Measurements from ENCODE around the gene PLXDC2. TPM values are rescaled to one million over a fixed set of nuclear protein-coding genes. Genes with fewer than 3 reads are reported as not detected.

The PLXDC2 gene
- total and polyA plus RNA-seq, 2 experiments from 2014 or later, result 39.9 to 52.2 TPM

GRCh38 chr10:20109613-20110012 lies 293.4 kb downstream of the PLXDC2 start:
- Histone ChIP-seq H3K27me3 (no peaks in the 10 kb centered on the region), H2AFZ (no peak overlapping the region), H3K36me3 (replicated peaks; ENCODE audit: insufficient read depth, low read depth) (no peaks in the 10 kb centered on the region), H3K4me3 (no peak overlapping the region), H3K4me2 (no peak overlapping the region), H3K9me2 (replicated peaks; ENCODE audit: insufficient read depth) (no peaks in the 10 kb centered on the region), H3K27ac (no peak overlapping the region), H3K9me3 (ENCODE audit: low read depth) (no peaks in the 10 kb centered on the region), H3K79me2 (no peaks in the 10 kb centered on the region), H3K4me1 (ENCODE audit: insufficient read depth) (no peaks in the 10 kb centered on the region), H4K20me1 (ENCODE audit: insufficient read depth, poor library complexity, severe bottlenecking) (no peaks in the 10 kb centered on the region)
- TF ChIP-seq EZH2phosphoT487 (IDR thresholded peaks at IDR 0.05; ENCODE audit: low read depth, severe bottlenecking, unreplicated experiment), result no peak
- no peak for TF ChIP-seq EZH2 (IDR thresholded peaks at IDR 0.05; ENCODE audit: borderline replicate concordance)
- no peak for TF ChIP-seq CTCF (IDR thresholded peaks at IDR 0.05; ENCODE audit: poor library complexity)
- 79% methylated on average over 4 of the region's 4 CpGs for WGBS (ENCODE audit: low lambda C conversion rate, missing lambda C conversion rate)
- DNase-seq (ENCODE audit: low spot score), result no peak

GRCh38 chr10:20110125-20111100 lies 294.2 kb downstream of the PLXDC2 start:
- Histone ChIP-seq H3K36me3 (replicated peaks; ENCODE audit: insufficient read depth, low read depth) (no peaks in the 10 kb centered on the region), H3K27me3 (no peaks in the 10 kb centered on the region), H3K79me2 (no peaks in the 10 kb centered on the region), H4K20me1 (ENCODE audit: insufficient read depth, poor library complexity, severe bottlenecking) (no peaks in the 10 kb centered on the region), H3K27ac (no peak overlapping the region), H3K4me2 (no peak overlapping the region), H3K9me2 (replicated peaks; ENCODE audit: insufficient read depth) (no peaks in the 10 kb centered on the region), H3K4me3 (no peak overlapping the region), H3K9me3 (ENCODE audit: low read depth) (no peaks in the 10 kb centered on the region), H3K4me1 (ENCODE audit: insufficient read depth) (no peaks in the 10 kb centered on the region), H2AFZ (no peak overlapping the region)
- 95% methylated on average over 7 of the region's 7 CpGs for WGBS (ENCODE audit: low lambda C conversion rate, missing lambda C conversion rate)
- TF ChIP-seq CTCF (IDR thresholded peaks at IDR 0.05; ENCODE audit: poor library complexity), result no peak
- no peak for TF ChIP-seq EZH2 (IDR thresholded peaks at IDR 0.05; ENCODE audit: borderline replicate concordance)
- no peak for TF ChIP-seq EZH2phosphoT487 (IDR thresholded peaks at IDR 0.05; ENCODE audit: low read depth, severe bottlenecking, unreplicated experiment)
- DNase-seq (ENCODE audit: low spot score), result no peak

GRCh38 chr10:20114179-20114578 lies 297.9 kb downstream of the PLXDC2 start:
- Histone ChIP-seq H3K9me2 (replicated peaks; ENCODE audit: insufficient read depth) (no peaks in the 10 kb centered on the region), H3K36me3 (replicated peaks; ENCODE audit: insufficient read depth, low read depth) (no peaks in the 10 kb centered on the region), H3K9me3 (ENCODE audit: low read depth) (no peaks in the 10 kb centered on the region), H2AFZ (no peak overlapping the region), H3K4me3 (no peak overlapping the region), H3K27me3 (no peaks in the 10 kb centered on the region), H3K27ac (no peak overlapping the region), H3K4me1 (ENCODE audit: insufficient read depth) (no peaks in the 10 kb centered on the region), H3K79me2 (no peaks in the 10 kb centered on the region), H4K20me1 (ENCODE audit: insufficient read depth, poor library complexity, severe bottlenecking) (no peaks in the 10 kb centered on the region), H3K4me2 (no peak overlapping the region)
- TF ChIP-seq EZH2 (IDR thresholded peaks at IDR 0.05; ENCODE audit: borderline replicate concordance) (no peak), CTCF (IDR thresholded peaks at IDR 0.05; ENCODE audit: poor library complexity) (no peak), EZH2phosphoT487 (IDR thresholded peaks at IDR 0.05; ENCODE audit: low read depth, severe bottlenecking, unreplicated experiment) (no peak)
- DNase-seq (ENCODE audit: low spot score), result no peak
- WGBS (ENCODE audit: low lambda C conversion rate, missing lambda C conversion rate), result 54% methylated on average over 5 of the region's 5 CpGs

Data from hepatocyte (in vitro differentiated cells).